ENCODE data around the gene SPATA1. TPM values are rescaled to one million over a fixed set of nuclear protein-coding genes. Genes with fewer than 3 reads are reported as not detected.

Gene SPATA1
- total and polyA plus RNA-seq, 2 of the 8 experiments (the other 6 are each of a cell fraction or from before 2014, with no cell fraction given), result 0.51 to 1.1 TPM

GRCh38 chr1:84467298-84467697 lies 38.9 kb upstream of the SPATA1 start (continued):
- no peak for TF ChIP-seq ASH2L (IDR thresholded peaks at IDR 0.05; ENCODE audit: low read length)
